ENCODE data around the gene ASPHD1.
"Not testable (repeated sequence)": the region's sequence is repeated elsewhere in the genome, so short reads cannot be mapped to it uniquely, and the experiment has no call there.

ASPHD1 gene

GRCh38 chr16:29925781-29926710 is 25.8 kb downstream of the ASPHD1 start, which contains the start of gene KCTD13:
TSS of gene KCTD13 (minus strand) at chr16:29926226. CDS start at chr16:29926033, 193 bp downstream.
- FAIRE-seq, result peak; percentile 95
- TF ChIP-seq POLR2AphosphoS5 (IDR thresholded peaks at IDR 0.05; ENCODE audit: low read depth, low read length) (peak; percentile 83), POLR2A (IDR thresholded peaks at IDR 0.05; ENCODE audit: low read depth, low read length) (peak; percentile 84), POU2F2 (IDR thresholded peaks at IDR 0.05; ENCODE audit: low read depth, low read length) (0 out of 2 replicates have a peak, but pooled peaks have one; percentile 39), PAX5 (IDR thresholded peaks at IDR 0.05; ENCODE audit: insufficient read depth, low read length, severe bottlenecking) (no peak), TAF1 (IDR thresholded peaks at IDR 0.05; ENCODE audit: low read depth, low read length) (peak; percentile 35), SPI1 (IDR thresholded peaks at IDR 0.05; ENCODE audit: low read depth, low read length) (no peak)
- DNase-seq (ENCODE audit: insufficient read length, low spot score), result peak; percentile 98

- FAIRE-seq (no peak), DNase-seq (ENCODE audit: insufficient read length, low spot score) (no peak)
These were observed 26.4 kb downstream of the ASPHD1 start for GRCh38 chr16:29926711-29927052.

GRCh38 chr16:29927070-29927905 is 27.0 kb downstream of the ASPHD1 start:
- TF ChIP-seq POLR2AphosphoS5 (IDR thresholded peaks at IDR 0.05; ENCODE audit: low read depth, low read length), result no peak
- TF ChIP-seq POU2F2 (IDR thresholded peaks at IDR 0.05; ENCODE audit: low read depth, low read length), result no peak
- TF ChIP-seq TAF1 (IDR thresholded peaks at IDR 0.05; ENCODE audit: low read depth, low read length), result no peak
- TF ChIP-seq PAX5 (IDR thresholded peaks at IDR 0.05; ENCODE audit: insufficient read depth, low read length, severe bottlenecking), result no peak
- TF ChIP-seq SPI1 (IDR thresholded peaks at IDR 0.05; ENCODE audit: low read depth, low read length), result no peak
- no peak for TF ChIP-seq POLR2A (IDR thresholded peaks at IDR 0.05; ENCODE audit: low read depth, low read length)
- DNase-seq (ENCODE audit: insufficient read length, low spot score), result no peak
- no peak for FAIRE-seq

More at GRCh38 chr16:29926711-29927052, 26.4 kb downstream of the ASPHD1 start:
- TF ChIP-seq SPI1 (IDR thresholded peaks at IDR 0.05; ENCODE audit: low read depth, low read length) (no peak), POU2F2 (IDR thresholded peaks at IDR 0.05; ENCODE audit: low read depth, low read length) (no peak), TAF1 (IDR thresholded peaks at IDR 0.05; ENCODE audit: low read depth, low read length) (no peak), POLR2AphosphoS5 (IDR thresholded peaks at IDR 0.05; ENCODE audit: low read depth, low read length) (no peak), POLR2A (IDR thresholded peaks at IDR 0.05; ENCODE audit: low read depth, low read length) (no peak), PAX5 (IDR thresholded peaks at IDR 0.05; ENCODE audit: insufficient read depth, low read length, severe bottlenecking) (no peak)

DNA sequence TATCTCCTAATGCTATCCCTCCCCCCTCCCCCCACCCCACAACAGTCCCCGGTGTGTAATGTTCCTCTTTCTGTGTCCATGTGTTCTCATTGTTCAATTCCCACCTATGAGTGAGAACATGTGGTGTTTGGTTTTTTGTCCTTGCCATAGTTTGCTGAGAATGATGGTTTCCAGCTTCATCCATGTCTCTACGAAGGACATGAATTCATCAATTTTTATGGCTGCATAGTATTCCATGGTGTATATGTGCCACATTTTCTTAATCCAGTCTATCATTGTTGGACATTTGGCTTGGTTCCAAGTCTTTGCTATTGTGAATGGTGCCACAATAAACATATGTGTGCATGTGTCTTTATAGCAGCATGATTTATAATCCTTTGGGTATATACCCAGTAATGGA is 31.5 kb downstream of the ASPHD1 start:
- not testable (repeated sequence) for DNase-seq (ENCODE audit: insufficient read length, low spot score); FAIRE-seq

GRCh38 chr16:29940656-29941055 is 40.4 kb downstream of the ASPHD1 start:
- no peak for FAIRE-seq
- no peak for TF ChIP-seq POU2F2 (IDR thresholded peaks at IDR 0.05; ENCODE audit: low read depth, low read length)
- no peak for TF ChIP-seq SPI1 (IDR thresholded peaks at IDR 0.05; ENCODE audit: low read depth, low read length)
- no peak for DNase-seq (ENCODE audit: insufficient read length, low spot score)

DNA sequence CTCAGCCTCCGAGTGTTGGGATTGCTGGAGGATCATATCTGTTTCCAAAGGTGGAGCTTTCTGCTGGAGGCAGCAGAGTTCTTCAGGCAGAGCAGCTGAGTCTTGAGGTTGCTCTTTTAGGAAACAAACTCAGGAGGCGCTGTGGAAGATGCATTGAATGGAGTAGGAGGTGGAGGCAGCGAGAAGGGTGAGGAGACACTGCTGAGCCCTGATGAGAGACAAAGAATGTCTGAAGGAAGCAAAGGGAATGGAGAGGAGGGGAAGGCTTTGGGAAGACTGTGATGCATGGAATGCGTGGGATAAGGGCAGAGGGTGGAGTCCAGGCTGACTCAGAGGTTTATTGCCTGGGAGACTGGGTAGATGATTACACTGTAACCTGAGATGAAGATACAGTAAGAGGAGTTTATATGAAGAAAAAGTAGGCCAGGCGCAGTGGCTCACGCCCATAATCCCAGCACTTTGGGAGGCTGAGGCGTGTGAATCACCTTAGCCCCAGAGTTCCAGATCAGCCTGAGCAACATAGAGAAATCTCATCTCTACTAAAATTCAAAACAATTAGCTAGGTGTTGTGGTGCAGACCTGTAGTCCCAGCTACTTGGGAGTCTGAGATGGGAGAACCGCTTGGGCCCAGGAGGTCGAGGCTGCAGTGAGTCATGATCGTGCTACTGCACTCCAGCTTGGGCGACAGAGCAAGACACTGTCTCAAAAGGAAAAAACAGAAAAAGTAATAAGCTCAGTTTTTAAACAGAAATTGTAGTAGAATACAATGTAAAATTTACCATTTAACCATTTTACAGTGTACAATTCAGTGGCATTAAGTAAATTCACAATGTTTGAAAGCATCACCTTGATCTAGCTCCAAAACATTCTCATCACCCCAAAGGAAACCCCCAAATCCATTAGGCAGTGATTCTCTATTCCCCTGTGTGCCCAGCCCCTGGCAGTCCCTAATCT is 43.8 kb downstream of the ASPHD1 start:
- FAIRE-seq (no peak), DNase-seq (ENCODE audit: insufficient read length, low spot score) (no peak)
- TF ChIP-seq POLR2A (IDR thresholded peaks at IDR 0.05; ENCODE audit: low read depth, low read length), result no peak
- no peak for TF ChIP-seq TAF1 (IDR thresholded peaks at IDR 0.05; ENCODE audit: low read depth, low read length)
- TF ChIP-seq POU2F2 (IDR thresholded peaks at IDR 0.05; ENCODE audit: low read depth, low read length), result no peak
- TF ChIP-seq PAX5 (IDR thresholded peaks at IDR 0.05; ENCODE audit: insufficient read depth, low read length, severe bottlenecking), result no peak
- no peak for TF ChIP-seq SPI1 (IDR thresholded peaks at IDR 0.05; ENCODE audit: low read depth, low read length)
- TF ChIP-seq POLR2AphosphoS5 (IDR thresholded peaks at IDR 0.05; ENCODE audit: low read depth, low read length), result no peak

DNA sequence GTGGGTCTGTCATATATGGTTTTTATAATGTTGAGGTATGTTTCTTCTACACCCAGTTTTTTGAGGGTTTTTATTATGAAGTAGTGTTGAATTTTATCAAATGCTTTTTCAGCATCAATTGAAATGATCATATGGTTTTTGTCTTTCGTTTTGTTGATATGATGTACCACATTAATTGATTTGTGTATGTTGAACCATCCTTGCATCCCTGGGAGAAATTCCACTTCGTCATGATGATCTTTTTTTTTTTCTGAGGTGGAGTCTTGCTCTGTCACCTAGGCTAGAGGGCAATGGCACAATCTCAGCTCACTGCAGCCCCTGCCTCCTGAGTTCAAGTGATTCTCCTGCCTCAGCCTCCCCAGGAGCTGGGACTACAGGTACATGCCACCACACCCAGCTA is 47.6 kb downstream of the ASPHD1 start:
- TF ChIP-seq TAF1 (IDR thresholded peaks at IDR 0.05; ENCODE audit: low read depth, low read length) (no peak), POU2F2 (IDR thresholded peaks at IDR 0.05; ENCODE audit: low read depth, low read length) (no peak), POLR2AphosphoS5 (IDR thresholded peaks at IDR 0.05; ENCODE audit: low read depth, low read length) (no peak), PAX5 (IDR thresholded peaks at IDR 0.05; ENCODE audit: insufficient read depth, low read length, severe bottlenecking) (no peak), POLR2A (IDR thresholded peaks at IDR 0.05; ENCODE audit: low read depth, low read length) (no peak), SPI1 (IDR thresholded peaks at IDR 0.05; ENCODE audit: low read depth, low read length) (no peak)
- FAIRE-seq, result no peak
- no peak for DNase-seq (ENCODE audit: insufficient read length, low spot score)

DNA sequence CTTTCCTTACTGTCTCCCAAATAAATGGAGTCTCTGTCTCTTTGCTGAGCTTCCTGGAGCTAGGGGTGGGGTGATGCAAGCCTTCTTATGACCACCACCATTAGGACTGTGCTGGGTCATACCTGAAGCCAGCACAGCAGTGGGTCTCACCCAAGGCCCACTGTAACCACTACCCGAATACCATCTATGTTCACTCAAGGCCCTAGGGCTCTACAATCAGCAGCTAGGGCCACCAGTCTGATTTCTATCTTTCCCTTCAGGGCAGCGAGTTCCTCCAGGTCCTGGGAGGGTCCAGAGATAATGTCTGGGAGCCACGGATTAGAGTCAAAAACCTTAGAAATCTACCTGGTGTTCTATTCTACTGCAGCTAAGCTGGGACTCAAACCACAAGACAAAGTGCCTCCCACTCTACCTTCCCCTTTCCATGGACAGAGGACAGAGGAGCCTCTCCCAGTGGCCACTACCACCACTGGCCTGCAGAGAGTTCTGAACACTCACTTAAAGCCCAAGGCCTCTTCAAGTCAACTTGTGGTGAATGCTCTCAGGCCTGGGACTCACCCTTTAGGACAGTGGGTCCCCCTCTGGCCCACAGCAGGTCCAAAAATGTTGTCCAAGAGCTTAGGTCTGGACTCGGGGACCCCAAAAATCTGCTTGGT is 50.6 kb downstream of the ASPHD1 start:
- TF ChIP-seq POLR2A (IDR thresholded peaks at IDR 0.05; ENCODE audit: low read depth, low read length), result no peak
- no peak for TF ChIP-seq SPI1 (IDR thresholded peaks at IDR 0.05; ENCODE audit: low read depth, low read length)
- TF ChIP-seq POU2F2 (IDR thresholded peaks at IDR 0.05; ENCODE audit: low read depth, low read length), result no peak
- no peak for TF ChIP-seq POLR2AphosphoS5 (IDR thresholded peaks at IDR 0.05; ENCODE audit: low read depth, low read length)
- no peak for TF ChIP-seq PAX5 (IDR thresholded peaks at IDR 0.05; ENCODE audit: insufficient read depth, low read length, severe bottlenecking)
- no peak for TF ChIP-seq TAF1 (IDR thresholded peaks at IDR 0.05; ENCODE audit: low read depth, low read length)
- FAIRE-seq (no peak), DNase-seq (ENCODE audit: insufficient read length, low spot score) (no peak)
